DMS153 (cell line): ENCODE results near the gene TMEM130.
"Not testable (repeated sequence)": the region's sequence is repeated elsewhere in the genome, so short reads cannot be mapped to it uniquely, and the experiment has no call there.

Source experiments
- DNase-seq: peaks from one replicate; lab custom pipeline; 2025; lab: John Stamatoyannopoulos, UW

The TMEM130 gene

GRCh38 chr7:98877692-98878364, 8.0 kb upstream of the TMEM130 start:
- no peak for DNase-seq

- no peak for DNase-seq
Measured at GRCh38 chr7:98877146-98877545, 7.3 kb upstream of the TMEM130 start.

- DNase-seq, result no peak
Measured at GRCh38 chr7:98875501-98875900, 5.7 kb upstream of the TMEM130 start.

- no peak for DNase-seq
Measured at GRCh38 chr7:98874942-98875341, 5.1 kb upstream of the TMEM130 start.

- DNase-seq, result not testable (repeated sequence)
Measured at GRCh38 chr7:98873610-98874009, 3.8 kb upstream of the TMEM130 start.

- DNase-seq, result no peak
Measured at GRCh38 chr7:98872328-98872924, 2.6 kb upstream of the TMEM130 start.

GRCh38 chr7:98870807-98871491, 1.1 kb upstream of the TMEM130 start:
- no peak for DNase-seq

- DNase-seq, result peak; percentile 59
Measured at GRCh38 chr7:98870121-98870651, 372 bp upstream of the TMEM130 start.

GRCh38 chr7:98869027-98869596, 702 bp downstream of the TMEM130 start:
- no peak for DNase-seq

- no peak for DNase-seq
Measured at GRCh38 chr7:98868450-98868849, 1.4 kb downstream of the TMEM130 start.

- DNase-seq, result no peak
Measured at GRCh38 chr7:98866765-98867164, 3.0 kb downstream of the TMEM130 start.

- no peak for DNase-seq
Measured at GRCh38 chr7:98866351-98866750, 3.5 kb downstream of the TMEM130 start.

- DNase-seq, result no peak
Measured at GRCh38 chr7:98864731-98865453, 4.9 kb downstream of the TMEM130 start.

GRCh38 chr7:98863601-98864000, 6.2 kb downstream of the TMEM130 start:
- DNase-seq, result no peak

- no peak for DNase-seq
Measured at GRCh38 chr7:98862716-98863420, 6.9 kb downstream of the TMEM130 start.

- no peak for DNase-seq
Measured at GRCh38 chr7:98862203-98862602, 7.6 kb downstream of the TMEM130 start.

- no peak for DNase-seq
Measured at GRCh38 chr7:98860071-98860470, 9.7 kb downstream of the TMEM130 start.

GRCh38 chr7:98855610-98856422, 14.0 kb downstream of the TMEM130 start:
- DNase-seq, result no peak

GRCh38 chr7:98852826-98853225, 17.0 kb downstream of the TMEM130 start:
- DNase-seq, result no peak

GRCh38 chr7:98848918-98849317, 20.9 kb downstream of the TMEM130 start:
- DNase-seq, result no peak

GRCh38 chr7:98842552-98842951, 27.3 kb downstream of the TMEM130 start:
- not testable (repeated sequence) for DNase-seq
